ENCODE measurements around the gene NCAPD2. TPM values are rescaled to one million over a fixed set of nuclear protein-coding genes. Genes with fewer than 3 reads are reported as not detected.

NCAPD2 gene
- polyA plus RNA-seq, 1 donor (not counting 4 experiments of a cell fraction or from before 2014, with no cell fraction given) = 33.7 TPM

- FAIRE-seq (no peak), DNase-seq (ENCODE audit: low read depth, low spot score) (no peak)
- Histone ChIP-seq H4K20me1 (ENCODE audit: control insufficient read depth, extremely low read depth, insufficient read depth, low read length) (no peaks in the 10 kb centered on the region), H3K4me3 (ENCODE audit: control insufficient read depth in 2 of 3, extremely low read depth in 1 of 3, insufficient read depth in 2 of 3, low read depth in 1 of 3, low read length in 3 of 3) (no peak overlapping the region), H2AFZ (ENCODE audit: control insufficient read depth, low read length) (no peak overlapping the region), H3K9me1 (ENCODE audit: control insufficient read depth, extremely low read depth, insufficient read depth, low read length) (no peaks in the 10 kb centered on the region), H3K27me3 (ENCODE audit: control insufficient read depth, extremely low read depth, insufficient read depth, low read length) (no peaks in the 10 kb centered on the region), H3K9ac (ENCODE audit: control insufficient read depth, extremely low read depth, insufficient read depth, low read length) (no peak overlapping the region), H3K36me3 (ENCODE audit: control insufficient read depth in 2 of 2, extremely low read depth in 1 of 2, insufficient read depth in 2 of 2, low read length in 2 of 2) (peaks cover 10 to 23% of the 10 kb centered on the region in 2 experiments), H3K79me2 (ENCODE audit: control insufficient read depth, insufficient read depth, low read length) (no peaks in the 10 kb centered on the region), H3K27ac (ENCODE audit: control insufficient read depth, insufficient read depth, low read length) (no peak overlapping the region), H3K4me1 (ENCODE audit: control insufficient read depth, extremely low read depth, insufficient read depth, low read length) (peaks cover 42% of the 10 kb centered on the region), H3K4me2 (ENCODE audit: control insufficient read depth, extremely low read depth, insufficient read depth, low read depth, low read length) (no peak overlapping the region), H3K9me3 (ENCODE audit: control insufficient read depth, low read depth, low read length) (no peaks in the 10 kb centered on the region)
- TF ChIP-seq EZH2 (IDR thresholded peaks at IDR 0.05; ENCODE audit: low read length) = no peak
- no peak for TF ChIP-seq CTCF (optimal IDR thresholded peaks at IDR 0.05 in 1 of 3, IDR thresholded peaks at IDR 0.05 in 1 of 3, conservative IDR thresholded peaks at IDR 0.05 in 1 of 3; ENCODE audit: extremely low read depth in 1 of 3, insufficient read depth in 2 of 3, low read length in 3 of 3)
- dilution Hi-C loops (cut with MboI; ENCODE audit: extremely low pct_ligation_motif_present, low sequenced_read_pairs) = no loop called here
Observed at GRCh38 chr12:6553051-6553868, 59.4 kb downstream of the NCAPD2 start.

- no peak overlapping the region for H3K4me2 ChIP-seq (ENCODE audit: control insufficient read depth, extremely low read depth, insufficient read depth, low read depth, low read length)
- H3K27ac ChIP-seq (ENCODE audit: control insufficient read depth, insufficient read depth, low read length) = no peak overlapping the region
- H3K9me3 ChIP-seq (ENCODE audit: control insufficient read depth, low read depth, low read length) = no peaks in the 10 kb centered on the region
- H3K9ac ChIP-seq (ENCODE audit: control insufficient read depth, extremely low read depth, insufficient read depth, low read length) = no peak overlapping the region
- peaks cover 16 to 25% of the 10 kb centered on the region in 2 experiments for H3K36me3 ChIP-seq (ENCODE audit: control insufficient read depth in 2 of 2, extremely low read depth in 1 of 2, insufficient read depth in 2 of 2, low read length in 2 of 2)
- DNase-seq (ENCODE audit: low read depth, low spot score) (no peak), FAIRE-seq (peak; percentile 13)
- no peaks in the 10 kb centered on the region for H3K79me2 ChIP-seq (ENCODE audit: control insufficient read depth, insufficient read depth, low read length)
- H2AFZ ChIP-seq (ENCODE audit: control insufficient read depth, low read length) = no peak overlapping the region
- H3K27me3 ChIP-seq (ENCODE audit: control insufficient read depth, extremely low read depth, insufficient read depth, low read length) = no peaks in the 10 kb centered on the region
- TF ChIP-seq EZH2 (IDR thresholded peaks at IDR 0.05; ENCODE audit: low read length) (no peak), CTCF (optimal IDR thresholded peaks at IDR 0.05 in 1 of 3, IDR thresholded peaks at IDR 0.05 in 1 of 3, conservative IDR thresholded peaks at IDR 0.05 in 1 of 3; ENCODE audit: extremely low read depth in 1 of 3, insufficient read depth in 2 of 3, low read length in 3 of 3) (peak in 2 of 3 experiments; percentile 63 to 70)
- H3K4me1 ChIP-seq (ENCODE audit: control insufficient read depth, extremely low read depth, insufficient read depth, low read length) = peaks cover 30% of the 10 kb centered on the region
- dilution Hi-C loops (cut with MboI; ENCODE audit: extremely low pct_ligation_motif_present, low sequenced_read_pairs) = no loop called here
- no peaks in the 10 kb centered on the region for H3K9me1 ChIP-seq (ENCODE audit: control insufficient read depth, extremely low read depth, insufficient read depth, low read length)
- no peak overlapping the region for H3K4me3 ChIP-seq (ENCODE audit: control insufficient read depth in 2 of 3, extremely low read depth in 1 of 3, insufficient read depth in 2 of 3, low read depth in 1 of 3, low read length in 3 of 3)
- H4K20me1 ChIP-seq (ENCODE audit: control insufficient read depth, extremely low read depth, insufficient read depth, low read length) = no peaks in the 10 kb centered on the region
Observed at GRCh38 chr12:6554168-6555017, 60.5 kb downstream of the NCAPD2 start.
